GM15510 (cell line): Measurements from ENCODE around the gene ASS1.

Source experiments
- POLR2A ChIP-seq: IDR thresholded peaks from 3 replicates; pipeline ENCODE4 v1.6.1; 2011; ENCODE audit warnings: borderline replicate concordance; ENCODE audit not compliant: insufficient read length; ENCODE audit errors: extremely low read depth

The ASS1 gene

DNA sequence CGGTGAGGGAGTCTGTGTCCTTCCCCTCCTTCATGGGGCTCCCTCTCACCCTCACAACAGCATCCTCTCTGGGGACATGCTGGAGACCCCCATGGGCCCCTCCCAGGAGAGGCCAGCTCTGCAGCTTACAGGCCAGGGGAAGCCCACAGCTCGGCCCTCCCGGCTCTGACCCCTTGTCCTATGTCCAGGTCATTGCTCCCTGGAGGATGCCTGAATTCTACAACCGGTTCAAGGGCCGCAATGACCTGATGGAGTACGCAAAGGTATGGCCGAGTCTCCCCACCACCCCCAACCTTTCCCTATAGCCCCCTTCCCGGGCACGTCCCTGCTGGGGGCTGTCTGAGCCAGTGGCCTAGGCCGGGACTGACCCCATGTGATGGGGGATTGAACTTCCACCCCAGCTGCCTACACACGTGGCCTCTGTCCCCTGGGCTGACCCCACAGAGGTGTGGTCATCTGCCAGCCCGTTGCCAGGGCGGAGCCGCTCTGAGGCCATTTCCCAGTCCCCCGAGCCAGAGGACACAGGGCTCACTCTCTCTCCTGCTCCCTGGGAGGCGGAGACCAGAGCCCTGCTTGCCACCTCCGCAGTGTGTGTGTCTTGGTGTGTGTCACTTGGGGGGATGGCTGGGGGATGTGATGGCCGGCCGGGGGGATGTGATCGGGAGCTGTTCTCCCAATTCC, 21.9 kb downstream of the ASS1 start:
- TF ChIP-seq POLR2A = no peak

DNA sequence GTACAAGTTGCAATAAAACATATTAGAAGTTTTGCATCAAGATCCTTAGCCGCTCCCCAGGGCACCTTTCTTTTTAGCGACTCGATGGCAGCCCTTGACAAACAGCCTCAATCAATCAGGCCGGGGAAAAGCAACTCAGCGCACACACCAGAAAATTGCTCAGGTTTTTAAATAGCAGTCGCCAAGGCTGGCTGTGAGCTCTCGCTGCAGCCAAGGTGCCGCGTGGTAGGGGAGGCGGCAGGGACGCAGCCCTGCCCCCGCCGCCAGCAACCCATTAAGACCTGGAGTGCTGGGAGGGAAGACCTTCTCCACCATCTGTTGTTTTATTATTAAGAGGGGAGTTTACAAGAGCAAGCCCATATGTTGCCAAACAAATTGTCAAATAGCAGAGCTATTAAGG, 22.6 kb downstream of the ASS1 start:
- TF ChIP-seq POLR2A = no peak

DNA sequence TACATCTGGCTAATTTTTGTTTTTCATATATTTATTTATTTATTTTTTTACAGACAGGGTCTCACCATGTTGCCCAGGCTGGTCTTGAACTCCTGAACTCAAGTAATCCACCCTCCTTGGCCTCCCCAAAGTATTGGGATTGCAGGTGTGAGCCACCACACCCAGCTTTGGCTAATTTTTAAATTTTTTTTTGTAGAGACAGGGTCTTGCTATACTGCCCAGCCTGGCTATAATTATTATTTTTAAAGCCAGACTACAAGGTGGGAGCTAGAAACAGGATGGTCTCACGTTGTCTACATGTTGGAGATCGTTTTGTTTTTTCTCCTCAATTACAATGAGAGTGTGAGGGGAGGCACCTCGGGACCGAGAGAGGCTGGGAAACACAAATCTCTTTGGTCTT, 23.8 kb downstream of the ASS1 start:
- no peak for TF ChIP-seq POLR2A

DNA sequence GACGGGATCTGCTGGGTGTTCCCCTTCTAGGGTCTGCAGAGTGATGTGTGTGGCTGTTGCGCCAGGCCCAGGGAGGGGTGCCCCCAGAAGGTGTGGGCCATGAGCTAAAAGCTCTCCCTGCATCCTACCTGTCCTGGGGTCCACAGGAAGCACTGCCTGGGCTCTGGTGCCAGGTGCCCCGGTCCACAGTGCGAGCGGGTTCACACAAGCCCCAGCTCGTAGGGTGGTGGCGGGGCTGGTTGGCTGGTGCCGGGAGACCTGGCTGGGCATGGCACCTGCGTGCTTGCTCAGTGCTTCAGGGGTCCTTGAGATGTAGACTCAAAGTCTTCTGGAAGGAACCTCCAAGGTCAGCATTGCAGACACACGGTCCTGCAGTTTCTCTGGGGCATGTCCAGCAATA, 25.5 kb downstream of the ASS1 start:
- TF ChIP-seq POLR2A = no peak

DNA sequence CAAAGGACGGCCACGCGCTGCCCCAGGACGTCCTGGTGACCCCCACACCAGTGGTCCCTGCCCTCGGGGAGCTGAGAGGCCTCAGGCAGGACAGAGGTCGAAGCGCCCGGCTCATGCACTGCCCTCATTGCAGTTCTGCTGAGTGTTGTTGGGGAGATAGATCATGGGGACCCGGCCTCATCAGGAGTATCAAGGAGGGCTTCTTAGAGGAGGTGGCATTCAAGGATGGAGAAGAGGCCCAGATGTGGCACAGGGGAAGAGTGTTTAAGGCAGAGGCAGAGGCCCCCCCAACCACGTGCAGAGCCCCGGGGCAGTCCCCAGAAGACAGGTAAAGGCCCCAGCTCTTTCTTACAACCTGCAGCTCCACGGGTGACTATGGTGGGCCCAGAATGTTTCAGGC, 26.2 kb downstream of the ASS1 start:
- no peak for TF ChIP-seq POLR2A

DNA sequence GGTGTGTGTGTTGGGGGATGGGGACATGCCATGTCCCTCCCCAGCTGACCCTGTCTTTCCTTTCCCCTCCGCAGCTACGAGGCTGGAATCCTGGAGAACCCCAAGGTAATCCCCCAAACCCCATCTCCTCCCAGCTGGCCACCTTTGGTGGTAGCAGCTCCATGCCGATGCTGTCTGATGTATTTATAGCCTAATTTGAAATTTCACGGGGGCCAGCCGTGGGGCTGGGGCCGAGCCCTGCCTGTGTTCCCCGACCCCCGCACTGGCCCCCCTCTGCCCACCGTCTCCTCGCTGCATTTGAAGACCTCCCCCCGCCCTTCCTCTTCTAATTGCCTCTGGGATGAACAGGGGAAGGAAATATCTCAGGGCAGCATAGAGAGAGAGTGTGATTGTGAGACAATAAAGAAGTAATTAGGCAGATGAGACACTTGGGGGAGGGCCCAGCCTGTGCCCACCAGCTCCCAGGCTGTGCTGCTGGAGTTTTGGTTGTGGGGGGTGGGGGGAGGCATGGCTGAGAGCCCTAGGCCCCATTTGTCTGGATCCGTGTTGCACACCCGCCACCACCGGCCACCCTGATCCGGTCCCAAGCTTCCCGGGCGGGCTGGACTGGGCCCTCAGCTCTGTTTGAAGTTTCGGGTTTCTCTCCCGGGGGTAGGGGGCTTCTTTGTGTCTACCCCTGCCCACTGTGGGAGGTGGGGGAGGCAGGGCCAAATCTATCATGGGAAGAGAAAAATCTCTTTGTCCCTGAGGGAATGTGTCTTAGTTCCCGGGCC, 26.8 kb downstream of the ASS1 start:
- no peak for TF ChIP-seq POLR2A

DNA sequence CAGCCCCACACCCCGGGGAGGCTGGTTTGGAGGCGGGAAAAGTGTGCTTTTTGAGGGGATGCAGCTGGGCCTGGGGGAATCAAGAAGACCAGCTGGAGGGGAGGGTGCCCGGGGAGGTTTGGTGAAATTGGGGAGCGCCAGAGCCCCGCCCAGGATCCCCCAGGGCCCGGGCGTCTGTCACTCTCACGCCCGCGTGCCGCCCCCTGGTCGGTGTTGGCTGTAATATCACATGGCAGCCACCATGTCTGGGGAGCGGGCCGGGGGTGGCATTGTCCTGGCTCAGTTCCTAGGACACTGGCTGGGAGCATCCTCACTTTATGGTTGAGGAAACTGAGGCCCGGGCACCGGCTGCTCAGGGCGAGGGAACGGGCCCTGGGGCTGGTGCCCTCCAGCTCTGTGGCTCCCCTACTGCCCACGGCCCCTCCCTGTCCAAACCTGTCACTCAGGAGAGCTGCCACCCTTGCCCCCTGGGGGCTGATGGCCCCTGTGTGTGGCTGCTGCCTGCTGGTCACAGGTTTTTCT, 27.5 kb downstream of the ASS1 start:
- no peak for TF ChIP-seq POLR2A

DNA sequence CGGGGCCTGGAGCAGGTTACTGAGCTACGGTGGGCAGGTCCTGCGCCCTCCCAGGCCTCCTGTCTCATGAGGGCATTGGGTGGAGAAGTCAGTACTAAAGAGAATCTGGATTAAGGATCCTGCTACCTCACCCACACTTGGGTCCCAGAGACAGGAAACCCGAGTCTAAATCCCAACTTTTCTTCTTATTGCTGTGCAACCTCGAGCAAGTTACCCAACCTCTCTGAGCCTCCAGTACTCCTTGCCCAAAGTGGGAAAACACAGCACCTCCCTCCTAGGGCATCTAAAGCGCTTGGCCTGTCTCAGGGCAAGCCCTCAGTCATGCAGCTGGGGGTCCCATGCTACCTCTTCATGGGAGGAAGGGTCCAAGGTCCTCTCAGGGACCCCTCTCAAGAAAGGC, 28.2 kb downstream of the ASS1 start:
- TF ChIP-seq POLR2A = no peak

DNA sequence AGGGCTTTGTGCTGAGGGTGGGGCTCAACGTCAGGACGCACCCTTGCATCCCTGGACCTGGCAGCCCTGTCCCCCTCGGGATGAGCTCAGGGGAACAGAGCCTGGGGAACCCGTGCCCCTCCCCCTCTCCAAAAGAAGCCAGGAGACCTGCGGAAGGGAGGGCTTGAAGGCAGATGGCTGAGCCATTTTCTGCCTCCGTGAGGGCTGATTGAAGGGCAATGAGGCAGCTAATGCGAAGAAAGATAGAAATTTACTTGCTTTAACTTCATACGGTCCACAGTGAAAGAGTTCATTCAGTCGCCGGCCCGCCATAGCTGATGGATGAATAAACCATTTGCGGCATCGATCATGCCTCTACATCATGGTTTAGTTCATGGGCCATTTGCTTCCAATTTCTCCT, 28.8 kb downstream of the ASS1 start:
- TF ChIP-seq POLR2A = no peak

DNA sequence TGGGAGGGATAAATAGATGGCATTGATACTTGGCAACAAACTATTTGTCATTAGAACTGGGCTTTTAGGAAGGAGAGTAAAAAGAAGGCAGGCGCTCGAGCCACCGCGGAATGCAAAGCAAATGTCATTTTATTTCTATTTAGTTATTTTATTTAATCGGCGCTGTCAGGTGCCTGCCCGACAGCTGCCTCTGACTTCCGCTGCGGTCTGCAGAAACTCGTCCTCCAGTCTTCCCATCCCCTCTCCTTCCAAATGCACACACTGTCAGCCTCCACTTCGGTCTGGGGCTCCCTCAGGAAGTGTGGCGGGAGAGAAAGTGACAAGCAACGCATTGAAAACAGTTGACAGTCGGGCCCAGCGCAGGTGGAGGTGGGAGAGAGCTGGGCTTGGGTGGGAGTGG, 29.3 kb downstream of the ASS1 start:
- TF ChIP-seq POLR2A = no peak

DNA sequence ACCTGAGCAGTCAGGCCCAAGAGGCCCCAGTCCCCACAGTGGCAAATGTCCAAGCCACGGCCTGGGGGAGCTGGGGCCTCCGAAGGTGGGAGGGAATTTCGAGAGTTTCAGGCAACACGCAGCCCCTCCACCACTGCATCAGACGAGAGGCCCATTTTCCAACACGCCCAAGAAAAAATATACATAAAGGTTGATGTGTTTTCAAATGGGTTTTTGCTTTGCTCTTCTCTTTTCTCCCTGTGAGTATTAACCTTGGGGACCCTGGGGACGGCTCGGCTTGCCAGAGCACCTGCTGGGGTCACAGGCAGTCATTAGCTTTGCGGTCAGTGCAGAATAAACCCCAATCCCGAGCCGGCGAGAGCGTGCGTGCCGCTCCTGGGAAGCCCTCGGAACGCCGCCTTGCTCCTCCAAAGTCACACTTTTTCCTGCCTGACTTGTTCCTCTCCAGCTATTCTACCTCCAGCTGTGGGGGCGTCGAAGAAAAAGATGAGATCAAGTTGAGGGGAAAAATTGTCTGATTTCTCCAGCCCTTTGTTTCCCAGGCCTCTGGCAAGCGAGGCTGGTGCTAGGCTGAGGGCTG, 31.5 kb downstream of the ASS1 start:
- TF ChIP-seq POLR2A = no peak

DNA sequence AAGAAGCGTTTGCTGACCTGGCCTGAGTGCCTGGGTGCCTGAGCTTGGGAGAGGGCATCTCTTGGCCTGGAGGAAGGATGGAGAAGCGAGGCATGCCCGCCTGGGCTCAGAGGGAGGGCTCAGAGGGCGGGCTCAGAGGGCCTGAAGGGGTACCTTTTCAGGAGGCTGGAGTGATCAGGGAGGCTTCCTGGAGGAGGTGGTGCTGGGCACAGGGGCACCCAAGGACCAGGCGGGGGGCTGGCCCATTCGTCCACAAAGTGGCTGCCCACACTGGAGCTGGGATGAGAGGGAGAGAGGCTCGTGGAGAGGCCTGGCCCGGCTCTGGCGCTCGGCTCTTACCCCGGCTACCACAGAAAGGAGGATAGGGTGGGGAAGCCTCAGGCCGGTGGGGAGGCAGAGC, 32.8 kb downstream of the ASS1 start:
- TF ChIP-seq POLR2A = no peak

DNA sequence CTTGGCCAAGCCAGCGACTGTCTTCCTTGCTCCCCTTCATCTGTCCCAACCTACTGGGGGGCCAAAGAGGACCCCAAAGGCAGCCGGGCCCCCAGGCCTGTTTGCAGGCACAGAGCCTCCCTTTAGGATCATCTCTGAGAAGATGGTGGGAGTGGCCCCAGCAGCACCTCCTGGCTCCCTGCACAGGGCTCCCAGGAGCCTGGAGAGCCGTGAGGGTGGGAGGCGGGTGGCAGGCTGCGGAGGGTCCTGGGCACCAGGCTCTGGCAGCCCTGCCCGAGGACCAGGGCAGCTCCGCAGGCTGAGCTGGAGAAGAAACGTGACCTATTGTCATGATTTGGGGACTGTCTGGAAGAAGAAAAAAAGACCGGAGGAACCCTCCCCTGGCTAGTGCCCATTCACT, 33.4 kb downstream of the ASS1 start:
- no peak for TF ChIP-seq POLR2A

DNA sequence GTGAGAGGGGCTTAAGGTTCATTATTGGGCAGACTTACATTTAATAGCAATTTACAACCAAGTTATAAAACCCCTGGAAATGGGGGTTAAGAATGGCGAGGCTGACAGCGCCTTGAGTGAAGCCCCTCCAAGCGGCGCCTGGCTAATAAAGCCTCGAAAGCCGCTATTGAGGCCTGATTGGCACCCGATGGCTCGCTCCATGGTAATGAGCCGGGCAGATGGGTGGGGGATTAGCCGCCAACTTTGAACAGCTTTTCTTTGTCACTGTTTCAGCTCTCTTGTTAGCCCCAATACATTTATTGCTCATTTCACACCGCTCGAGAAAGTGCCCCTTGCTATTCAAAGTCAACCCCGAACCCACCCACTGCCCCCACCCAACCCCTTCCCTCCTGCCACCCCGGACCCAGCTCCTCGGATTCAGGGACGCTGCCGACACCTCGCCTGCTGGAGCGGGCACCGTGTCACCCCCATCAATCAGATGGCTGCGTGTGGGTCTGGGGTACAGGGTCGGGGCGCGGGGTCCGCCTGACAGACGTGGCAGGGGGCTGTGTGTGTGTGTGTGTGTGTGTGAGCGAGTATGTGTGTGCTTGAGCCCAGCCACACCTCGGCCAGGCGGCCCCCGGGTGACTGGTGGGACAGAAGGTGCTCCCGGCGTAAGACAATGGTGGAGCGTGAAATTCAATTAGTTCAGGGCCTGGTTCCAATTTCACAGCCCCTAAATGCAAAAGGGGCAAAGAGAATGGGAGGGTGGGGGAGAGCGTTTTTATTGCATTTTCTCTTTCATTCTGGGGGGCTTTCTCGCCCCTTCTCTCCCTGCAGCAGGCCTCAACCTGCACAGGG, 34.2 kb downstream of the ASS1 start:
- no peak for TF ChIP-seq POLR2A

DNA sequence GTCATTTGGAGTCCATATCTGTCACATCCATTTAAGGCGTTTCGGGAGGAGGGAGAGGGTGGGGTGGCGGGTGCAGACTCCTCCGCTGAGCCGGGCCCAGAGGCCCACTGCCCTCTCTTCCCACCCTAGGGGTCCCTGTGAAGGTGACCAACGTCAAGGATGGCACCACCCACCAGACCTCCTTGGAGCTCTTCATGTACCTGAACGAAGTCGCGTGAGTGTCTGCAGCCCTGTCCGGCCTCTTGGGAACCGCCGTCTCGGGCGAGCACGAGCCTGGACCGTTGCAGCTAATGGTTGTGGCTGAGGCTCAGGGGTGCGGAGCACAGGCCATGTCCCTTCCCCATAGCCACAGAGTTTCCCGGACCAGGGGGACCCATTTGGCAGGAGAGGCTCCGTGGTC, 34.8 kb downstream of the ASS1 start:
- TF ChIP-seq POLR2A = no peak
